ENCODE results near the gene TMEM131L.

- TF ChIP-seq CTCF (IDR thresholded peaks at IDR 0.05; ENCODE audit: low read depth, low read length) (no peak), EZH2phosphoT487 (IDR thresholded peaks at IDR 0.05; ENCODE audit: low read depth) (no peak)
Measured at GRCh38 chr4:153488006-153488891, 22.1 kb downstream of the TMEM131L start.
